GM19240 (cell line): ENCODE results near the gene PDCD2L.
"Not testable (repeated sequence)": the region's sequence is repeated elsewhere in the genome, so short reads cannot be mapped to it uniquely, and the experiment has no call there.

ENCODE experiments used
- DNase-seq: peaks from one replicate; pipeline ENCODE4 v3.0.0; 2011; ENCODE audit warnings: low spot score; ENCODE audit not compliant: insufficient read length

The PDCD2L gene

GRCh38 chr19:34461375-34462100 is 57.3 kb downstream of the PDCD2L start:
- no peak for DNase-seq

- not testable (repeated sequence) for DNase-seq
Observed at GRCh38 chr19:34464785-34465184, 60.6 kb downstream of the PDCD2L start.

- DNase-seq, result no peak
Observed at GRCh38 chr19:34468409-34468808, 64.2 kb downstream of the PDCD2L start.

- not testable (repeated sequence) for DNase-seq
Observed at GRCh38 chr19:34469026-34469425, 64.8 kb downstream of the PDCD2L start.

- no peak for DNase-seq
Observed at GRCh38 chr19:34471906-34472700, 67.9 kb downstream of the PDCD2L start.

- no peak for DNase-seq
Observed at GRCh38 chr19:34474233-34474989, 70.2 kb downstream of the PDCD2L start.

- no peak for DNase-seq
Observed at GRCh38 chr19:34475026-34475974, 71.1 kb downstream of the PDCD2L start.
